HL-60 (cell line): ENCODE measurements around the gene LHX4.

Source experiments
- GABPA ChIP-seq: IDR thresholded peaks from 2 replicates; pipeline ENCODE4 v1.6.1; 2012; ENCODE audit warnings: low read depth
- POLR2AphosphoS5 ChIP-seq: IDR thresholded peaks from 2 replicates; pipeline ENCODE4 v1.6.1; 2012; ENCODE audit warnings: low read depth
- TF ChIP-seq, protein P1 (sequence below): IDR thresholded peaks from one replicate; pipeline ENCODE4 v1.5.1; 2011; ENCODE audit warnings: low read length, control low read depth, inconsistent platforms; ENCODE audit not compliant: insufficient read depth
- TF ChIP-seq, protein P2 (sequence below): IDR thresholded peaks from 2 replicates; pipeline ENCODE4 v1.6.1; 2012; ENCODE audit warnings: low read depth; ENCODE audit not compliant: insufficient replicate concordance

DNA sequence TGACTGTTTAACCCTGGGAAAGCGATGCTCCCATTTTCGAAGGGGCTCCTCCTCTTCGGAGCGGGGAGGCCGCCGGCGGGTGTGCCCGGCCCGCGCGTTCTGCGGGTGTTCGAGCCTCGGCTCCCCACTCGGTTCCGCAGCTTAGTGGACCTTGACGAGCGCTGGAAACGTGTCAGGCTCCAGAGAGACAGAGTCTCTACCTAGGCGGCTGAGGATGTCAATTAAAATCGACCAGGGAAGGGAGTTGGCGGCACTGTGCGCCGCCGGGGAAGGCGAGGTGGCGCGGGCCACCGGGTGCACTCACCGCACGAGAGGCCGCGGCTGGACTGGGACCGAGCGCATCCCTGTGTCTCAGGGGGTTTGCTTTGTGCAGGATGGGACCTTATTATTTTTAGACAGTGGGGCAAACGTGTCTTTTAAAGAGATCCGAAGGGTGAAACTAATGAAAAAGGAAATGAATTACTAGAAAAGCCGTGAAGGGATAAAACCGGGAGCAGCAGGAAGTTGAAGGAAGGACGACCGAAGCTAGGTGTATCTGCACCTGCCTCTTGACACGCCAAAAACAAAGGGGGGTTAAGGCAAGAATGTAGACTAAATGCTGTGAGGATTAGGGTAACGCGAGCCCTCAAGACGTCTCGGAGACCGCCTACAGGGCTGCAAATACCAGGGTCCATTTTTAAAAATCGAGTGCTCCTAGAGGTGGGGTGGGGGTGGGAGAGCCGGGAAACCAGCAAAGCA, 5.6 kb downstream of the LHX4 start:
- TF ChIP-seq POLR2AphosphoS5 (no peak), GABPA (no peak)
- TF ChIP-seq, protein P1, sequence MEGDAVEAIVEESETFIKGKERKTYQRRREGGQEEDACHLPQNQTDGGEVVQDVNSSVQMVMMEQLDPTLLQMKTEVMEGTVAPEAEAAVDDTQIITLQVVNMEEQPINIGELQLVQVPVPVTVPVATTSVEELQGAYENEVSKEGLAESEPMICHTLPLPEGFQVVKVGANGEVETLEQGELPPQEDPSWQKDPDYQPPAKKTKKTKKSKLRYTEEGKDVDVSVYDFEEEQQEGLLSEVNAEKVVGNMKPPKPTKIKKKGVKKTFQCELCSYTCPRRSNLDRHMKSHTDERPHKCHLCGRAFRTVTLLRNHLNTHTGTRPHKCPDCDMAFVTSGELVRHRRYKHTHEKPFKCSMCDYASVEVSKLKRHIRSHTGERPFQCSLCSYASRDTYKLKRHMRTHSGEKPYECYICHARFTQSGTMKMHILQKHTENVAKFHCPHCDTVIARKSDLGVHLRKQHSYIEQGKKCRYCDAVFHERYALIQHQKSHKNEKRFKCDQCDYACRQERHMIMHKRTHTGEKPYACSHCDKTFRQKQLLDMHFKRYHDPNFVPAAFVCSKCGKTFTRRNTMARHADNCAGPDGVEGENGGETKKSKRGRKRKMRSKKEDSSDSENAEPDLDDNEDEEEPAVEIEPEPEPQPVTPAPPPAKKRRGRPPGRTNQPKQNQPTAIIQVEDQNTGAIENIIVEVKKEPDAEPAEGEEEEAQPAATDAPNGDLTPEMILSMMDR = no peak
- TF ChIP-seq, protein P2, sequence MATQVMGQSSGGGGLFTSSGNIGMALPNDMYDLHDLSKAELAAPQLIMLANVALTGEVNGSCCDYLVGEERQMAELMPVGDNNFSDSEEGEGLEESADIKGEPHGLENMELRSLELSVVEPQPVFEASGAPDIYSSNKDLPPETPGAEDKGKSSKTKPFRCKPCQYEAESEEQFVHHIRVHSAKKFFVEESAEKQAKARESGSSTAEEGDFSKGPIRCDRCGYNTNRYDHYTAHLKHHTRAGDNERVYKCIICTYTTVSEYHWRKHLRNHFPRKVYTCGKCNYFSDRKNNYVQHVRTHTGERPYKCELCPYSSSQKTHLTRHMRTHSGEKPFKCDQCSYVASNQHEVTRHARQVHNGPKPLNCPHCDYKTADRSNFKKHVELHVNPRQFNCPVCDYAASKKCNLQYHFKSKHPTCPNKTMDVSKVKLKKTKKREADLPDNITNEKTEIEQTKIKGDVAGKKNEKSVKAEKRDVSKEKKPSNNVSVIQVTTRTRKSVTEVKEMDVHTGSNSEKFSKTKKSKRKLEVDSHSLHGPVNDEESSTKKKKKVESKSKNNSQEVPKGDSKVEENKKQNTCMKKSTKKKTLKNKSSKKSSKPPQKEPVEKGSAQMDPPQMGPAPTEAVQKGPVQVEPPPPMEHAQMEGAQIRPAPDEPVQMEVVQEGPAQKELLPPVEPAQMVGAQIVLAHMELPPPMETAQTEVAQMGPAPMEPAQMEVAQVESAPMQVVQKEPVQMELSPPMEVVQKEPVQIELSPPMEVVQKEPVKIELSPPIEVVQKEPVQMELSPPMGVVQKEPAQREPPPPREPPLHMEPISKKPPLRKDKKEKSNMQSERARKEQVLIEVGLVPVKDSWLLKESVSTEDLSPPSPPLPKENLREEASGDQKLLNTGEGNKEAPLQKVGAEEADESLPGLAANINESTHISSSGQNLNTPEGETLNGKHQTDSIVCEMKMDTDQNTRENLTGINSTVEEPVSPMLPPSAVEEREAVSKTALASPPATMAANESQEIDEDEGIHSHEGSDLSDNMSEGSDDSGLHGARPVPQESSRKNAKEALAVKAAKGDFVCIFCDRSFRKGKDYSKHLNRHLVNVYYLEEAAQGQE = no peak
